HCT116 (cell line): ENCODE data around the gene INCENP. TPM values are rescaled to one million over a fixed set of nuclear protein-coding genes. Genes with fewer than 3 reads are reported as not detected.

ENCODE experiments used
- ATAC-seq: fragments of 200-7000 bp; cut with Tn5 transposase; 2 replicates; pipeline ENCODE4 v1.9.1; 2020; ENCODE audit warnings: mild to moderate bottlenecking, moderate library complexity
- BruUV-seq: library from RNA; stranded (reverse); fragments of 400-500 nt; replicated peaks from 2 replicates; lab custom pipeline; 2021; lab: Mats Ljungman, UMichigan
- CTCF ChIA-PET: fragments of 300-600 bp; sonication (Branson Sonifier 250); formaldehyde crosslinking; loops from one replicate; lab custom pipeline; 2021; ENCODE audit warnings: antibody characterized with exemption; lab: Charles Lee
- POLR2A ChIA-PET: fragments of 300-600, 350-600 bp; sonication (Branson Sonifier 250); formaldehyde crosslinking; loops from one replicate; lab custom pipeline; 2021; ENCODE audit warnings: antibody characterized with exemption; lab: Charles Lee
- RAD21 ChIA-PET, 2 experiments: fragments of 300-600 bp; sonication (Branson Sonifier 250); formaldehyde crosslinking; loops; one replicate each; lab custom pipeline; 2023; ENCODE audit warnings: low total read pairs in 2 of 2; ENCODE audit not compliant: uncharacterized antibody in 2 of 2, unreplicated experiment in 2 of 2, low non-redundant PET in 1 of 2; lab: Charles Lee
- DNase-seq: peaks from one replicate; pipeline ENCODE4 v3.0.0-alpha.2; 2010; ENCODE audit warnings: low read depth, low spot score
- H2AFZ ChIP-seq: fragments of 200-600 bp; shearing (Covaris generic), sonication (generic); 2 replicates; pipeline ENCODE4 v1.6.1; 2017; ENCODE audit warnings: low read depth, mixed run types, mixed read lengths, antibody characterized with exemption, low read length; ENCODE audit not compliant: poor library complexity, severe bottlenecking
- H3K27ac ChIP-seq: 2 replicates; pipeline ENCODE4 v1.5.1; 2012; ENCODE audit warnings: low read depth, low read length
- H3K27me3 ChIP-seq: fragments of 200-600 bp; sonication (generic); 2 replicates; pipeline ENCODE4 v1.6.1; 2016; ENCODE audit warnings: mixed run types, low read length, mixed read lengths; ENCODE audit not compliant: insufficient read depth
- H3K36me3 ChIP-seq, 2 experiments: fragments of 200-500 bp in 1 of 2; fragments of 200-600 bp in 1 of 2; sonication (Bioruptor generic) in 1 of 2; sonication (generic) in 1 of 2; 2 replicates each; pipeline versions ENCODE4 v1.5.1 to v1.6.1; 2014 to 2016; ENCODE audit warnings: low read length in 2 of 2, inconsistent platforms in 1 of 2, mixed read lengths in 1 of 2, mixed run types in 1 of 2; ENCODE audit not compliant: insufficient read depth in 2 of 2, control insufficient read depth in 1 of 2
- H3K4me1 ChIP-seq, 2 experiments: fragments of 200-600 bp in 1 of 2; sonication (generic) in 1 of 2; 2 replicates each; pipeline versions ENCODE4 v1.5.1 to v1.6.1; 2012 to 2017; ENCODE audit warnings: low read length in 2 of 2, inconsistent platforms in 1 of 2, mild to moderate bottlenecking in 1 of 2, mixed read lengths in 1 of 2, mixed run types in 1 of 2, moderate library complexity in 1 of 2; ENCODE audit not compliant: insufficient read depth in 2 of 2, control insufficient read depth in 1 of 2
- H3K4me2 ChIP-seq: fragments of 200-600 bp; sonication (generic); 2 replicates; pipeline ENCODE4 v1.6.1; 2017; ENCODE audit warnings: mixed run types, low read length, mixed read lengths
- H3K4me3 ChIP-seq, 2 experiments: fragments of 200-600 bp in 1 of 2; sonication (generic) in 1 of 2; replicated peaks in 1 of 2; 2 replicates each; pipeline ENCODE4 v1.5.1; 2011 to 2016; ENCODE audit warnings: low read length in 2 of 2, control low read depth in 1 of 2, low read depth in 1 of 2, mild to moderate bottlenecking in 1 of 2, mixed read lengths in 1 of 2, mixed run types in 1 of 2
- H3K79me2 ChIP-seq: fragments of 200-600 bp; sonication (generic); 2 replicates; pipeline ENCODE4 v1.6.1; 2017; ENCODE audit warnings: mild to moderate bottlenecking, mixed run types, low read length, moderate library complexity, mixed read lengths; ENCODE audit not compliant: insufficient read depth
- H3K9ac ChIP-seq: fragments of 200-600 bp; sonication (generic); 2 replicates; pipeline ENCODE4 v1.6.1; 2016; ENCODE audit warnings: low read length, mixed read lengths
- H3K9me2 ChIP-seq: fragments of 200-600 bp; sonication (generic), shearing (Covaris generic); 2 replicates; pipeline ENCODE4 v1.6.1; 2017; ENCODE audit warnings: mixed run types, mild to moderate bottlenecking, moderate library complexity; ENCODE audit not compliant: insufficient read depth
- H3K9me3 ChIP-seq, 2 experiments: fragments of 200-500 bp in 1 of 2; fragments of 200-600 bp in 1 of 2; sonication (Bioruptor generic) in 1 of 2; sonication (generic) in 1 of 2; 2 replicates each; pipeline ENCODE4 v1.6.1; 2014 to 2017; ENCODE audit warnings: low read length in 2 of 2, mixed read lengths in 2 of 2, inconsistent platforms in 1 of 2, low read depth in 1 of 2, mild to moderate bottlenecking in 1 of 2, mixed run types in 1 of 2, moderate library complexity in 1 of 2; ENCODE audit not compliant: control insufficient read depth in 1 of 2, insufficient read depth in 1 of 2
- H4K20me1 ChIP-seq: fragments of 200-600 bp; sonication (generic), shearing (Covaris generic); 2 replicates; pipeline ENCODE4 v1.6.1; 2017; ENCODE audit warnings: mixed run types, mild to moderate bottlenecking, moderate library complexity; ENCODE audit not compliant: insufficient read depth
- CBX3 ChIP-seq: IDR thresholded peaks from 2 replicates; pipeline ENCODE4 v1.6.1; 2012; ENCODE audit warnings: low read depth
- CEBPB ChIP-seq: IDR thresholded peaks from 2 replicates; pipeline ENCODE4 v1.6.1; 2012; ENCODE audit warnings: low read depth
- CTCF ChIP-seq, 3 experiments: fragments of 200-600 bp in 1 of 3; sonication (generic) in 1 of 3; IDR thresholded peaks in 2 of 3; conservative IDR thresholded peaks in 1 of 3; 2 replicates each; pipeline ENCODE4 v1.5.1; 2012 to 2017; ENCODE audit warnings: low read depth in 2 of 3, low read length in 2 of 3, antibody characterized with exemption in 1 of 3, borderline replicate concordance in 1 of 3, control low read depth in 1 of 3, mild to moderate bottlenecking in 1 of 3, mixed read lengths in 1 of 3, mixed run types in 1 of 3, moderate library complexity in 1 of 3; ENCODE audit not compliant: insufficient read depth in 1 of 3
- EZH2phosphoT487 ChIP-seq: fragments of 200-600 bp; IDR thresholded peaks from 2 replicates; pipeline ENCODE4 v1.6.1; 2018; ENCODE audit warnings: antibody characterized with exemption, borderline replicate concordance
- MAX ChIP-seq: IDR thresholded peaks from 2 replicates; pipeline ENCODE4 v1.6.1; 2012
- POLR2A ChIP-seq: IDR thresholded peaks from 2 replicates; pipeline ENCODE4 v1.7.0; 2011; ENCODE audit warnings: borderline replicate concordance; ENCODE audit not compliant: insufficient read depth, insufficient read length; ENCODE audit errors: extremely low read depth
- POLR2AphosphoS5 ChIP-seq: IDR thresholded peaks from 2 replicates; pipeline ENCODE4 v1.6.1; 2011; ENCODE audit warnings: mild to moderate bottlenecking, low read depth, low read length, moderate library complexity
- RAD21 ChIP-seq: IDR thresholded peaks from 2 replicates; pipeline ENCODE4 v1.6.1; 2012; ENCODE audit warnings: low read depth, mild to moderate bottlenecking
- SIN3A ChIP-seq: IDR thresholded peaks from 2 replicates; pipeline ENCODE4 v1.6.1; 2012; ENCODE audit warnings: low read depth
- SRF ChIP-seq: IDR thresholded peaks from 2 replicates; pipeline ENCODE4 v1.6.1; 2012; ENCODE audit warnings: low read depth
- YY1 ChIP-seq: IDR thresholded peaks from 2 replicates; pipeline ENCODE4 v1.6.1; 2011; ENCODE audit warnings: low read length, low read depth, moderate library complexity, mild to moderate bottlenecking; ENCODE audit not compliant: insufficient replicate concordance; ENCODE audit errors: extremely low read depth
- ZFX ChIP-seq: fragments of 450-650 bp; IDR thresholded peaks from 2 replicates; pipeline ENCODE4 v1.6.1; 2017
- intact Hi-C: fragments of 100-400 bp; cut with micrococcal nuclease; formaldehyde crosslinking; loops from 2 replicates; pipeline ENCODE4 v1.10.0; 2022
- total RNA-seq: library from RNA; stranded (reverse); gene quantifications from one replicate; pipeline ENCODE4 v1.2.1, GENCODE V29; 2021; ENCODE audit not compliant: unreplicated experiment
- TF ChIP-seq, protein P1 (sequence below): IDR thresholded peaks from 2 replicates; pipeline ENCODE4 v1.6.1; 2011; ENCODE audit warnings: mild to moderate bottlenecking, low read length, moderate library complexity; ENCODE audit not compliant: insufficient replicate concordance; ENCODE audit errors: extremely low read depth
- TF ChIP-seq, protein P2 (sequence below): IDR thresholded peaks from 2 replicates; pipeline ENCODE4 v1.6.1; 2012

The INCENP gene
- total RNA-seq, 1 experiment from 2014 or later = 118 TPM

DNA sequence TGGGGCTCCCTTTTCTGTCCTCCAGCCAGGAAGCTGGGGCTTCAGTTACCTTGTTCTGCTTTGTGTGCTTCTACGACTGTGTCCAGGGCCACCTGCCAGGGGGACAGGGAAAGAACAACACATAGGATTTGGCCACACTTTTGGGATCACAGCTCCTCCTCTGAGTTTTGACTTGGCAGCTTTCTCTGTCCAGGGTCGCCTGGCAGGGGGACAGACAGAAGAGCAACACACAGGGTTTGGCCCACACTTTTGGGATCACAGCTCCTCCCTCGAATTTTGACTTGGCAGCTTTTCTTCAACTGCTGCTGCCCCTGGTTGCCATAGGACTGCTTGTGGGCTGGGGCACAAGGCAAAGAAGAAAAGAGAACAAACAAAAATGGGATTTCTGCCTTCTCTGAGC is 19.1 kb downstream of the INCENP start:
- no peak for ATAC-seq
- Histone ChIP-seq H3K79me2 (peaks cover 6% of the 10 kb centered on the region; the same call in 1 of the 2 replicates), H3K27ac (no peak overlapping the region), H3K27me3 (no peaks in the 10 kb centered on the region), H3K36me3 (peaks cover 63 to 65% of the 10 kb centered on the region in 2 experiments; a peak in 3 of 4 replicates), H3K9me2 (no peaks in the 10 kb centered on the region), H2AFZ (no peak overlapping the region), H4K20me1 (no peaks in the 10 kb centered on the region), H3K4me2 (no peak overlapping the region), H3K9ac (no peak overlapping the region), H3K4me1 (no peaks in the 10 kb centered on the region), H3K4me3 (no peak overlapping the region), H3K9me3 (no peaks in the 10 kb centered on the region)
- no peak for DNase-seq
- intact Hi-C loops = no loop called here
- ChIA-PET CTCF (interaction anchor here (1.5 kb wide), 1 partner anchor 346 kb away, joined by 6 read pairs; no protein-coding TSS in a partner anchor), POLR2A (no interaction called here), RAD21 (no interaction called here)
- TF ChIP-seq MAX (no peak), ZFX (no peak), RAD21 (no peak), CEBPB (no peak), POLR2AphosphoS5 (no peak), SRF (no peak), YY1 (no peak), POLR2A (no peak), SIN3A (no peak), EZH2phosphoT487 (no peak), CTCF (IDR thresholded peaks at IDR 0.05 in 2 of 3, conservative IDR thresholded peaks at IDR 0.05 in 1 of 3; ENCODE audit: borderline replicate concordance in 1 of 3, insufficient read depth in 1 of 3, low read depth in 2 of 3, low read length in 2 of 3) (no peak), CBX3 (no peak)
- TF ChIP-seq, protein P1, sequence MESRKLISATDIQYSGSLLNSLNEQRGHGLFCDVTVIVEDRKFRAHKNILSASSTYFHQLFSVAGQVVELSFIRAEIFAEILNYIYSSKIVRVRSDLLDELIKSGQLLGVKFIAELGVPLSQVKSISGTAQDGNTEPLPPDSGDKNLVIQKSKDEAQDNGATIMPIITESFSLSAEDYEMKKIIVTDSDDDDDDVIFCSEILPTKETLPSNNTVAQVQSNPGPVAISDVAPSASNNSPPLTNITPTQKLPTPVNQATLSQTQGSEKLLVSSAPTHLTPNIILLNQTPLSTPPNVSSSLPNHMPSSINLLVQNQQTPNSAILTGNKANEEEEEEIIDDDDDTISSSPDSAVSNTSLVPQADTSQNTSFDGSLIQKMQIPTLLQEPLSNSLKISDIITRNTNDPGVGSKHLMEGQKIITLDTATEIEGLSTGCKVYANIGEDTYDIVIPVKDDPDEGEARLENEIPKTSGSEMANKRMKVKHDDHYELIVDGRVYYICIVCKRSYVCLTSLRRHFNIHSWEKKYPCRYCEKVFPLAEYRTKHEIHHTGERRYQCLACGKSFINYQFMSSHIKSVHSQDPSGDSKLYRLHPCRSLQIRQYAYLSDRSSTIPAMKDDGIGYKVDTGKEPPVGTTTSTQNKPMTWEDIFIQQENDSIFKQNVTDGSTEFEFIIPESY = no peak
- TF ChIP-seq, protein P2, sequence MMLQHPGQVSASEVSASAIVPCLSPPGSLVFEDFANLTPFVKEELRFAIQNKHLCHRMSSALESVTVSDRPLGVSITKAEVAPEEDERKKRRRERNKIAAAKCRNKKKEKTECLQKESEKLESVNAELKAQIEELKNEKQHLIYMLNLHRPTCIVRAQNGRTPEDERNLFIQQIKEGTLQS = no peak
- no TSS peak for BruUV-seq
